Panc1 (cell line): ENCODE measurements around the gene VWF. TPM values are rescaled to one million over a fixed set of nuclear protein-coding genes. Genes with fewer than 3 reads are reported as not detected.

ENCODE experiments used
- ATAC-seq: fragments of 200-7000 bp; cut with Tn5 transposase; 2 replicates; pipeline ENCODE4 v1.9.1; 2020; ENCODE audit warnings: mild to moderate bottlenecking, moderate library complexity
- BruUV-seq: library from RNA; stranded (reverse); fragments of 400-500 nt; replicated peaks from 2 replicates; lab custom pipeline; 2021; lab: Mats Ljungman, UMichigan
- CTCF ChIA-PET: fragments of 300-600 bp; sonication (Branson Sonifier 250); formaldehyde crosslinking; loops from one replicate; lab custom pipeline; 2022; ENCODE audit warnings: antibody characterized with exemption; lab: Charles Lee
- POLR2A ChIA-PET: fragments of 300-600 bp; sonication (Branson Sonifier 250); formaldehyde crosslinking; loops from one replicate; lab custom pipeline; 2022; ENCODE audit warnings: antibody characterized with exemption; lab: Charles Lee
- DNase-seq: peaks from one replicate; pipeline ENCODE4 v3.0.0-alpha.2; 2010; ENCODE audit warnings: low read depth, low spot score
- H3K27ac ChIP-seq: 2 replicates; pipeline ENCODE4 v1.5.1; 2011; ENCODE audit warnings: mild to moderate bottlenecking, low read length, inconsistent platforms
- H3K27me3 ChIP-seq: fragments of 200-500 bp; sonication (Bioruptor generic); 2 replicates; pipeline ENCODE4 v1.6.0; 2014; ENCODE audit warnings: low read length, inconsistent platforms; ENCODE audit not compliant: control insufficient read depth, insufficient read depth
- H3K36me3 ChIP-seq: fragments of 200-500 bp; sonication (Bioruptor generic); 2 replicates; pipeline ENCODE4 v1.5.1; 2014; ENCODE audit warnings: inconsistent platforms, mild to moderate bottlenecking, low read length, moderate library complexity; ENCODE audit not compliant: control insufficient read depth, insufficient read depth
- H3K4me1 ChIP-seq: 2 replicates; pipeline ENCODE4 v1.5.1; 2011; ENCODE audit warnings: inconsistent platforms, mild to moderate bottlenecking, low read length, moderate library complexity; ENCODE audit not compliant: control insufficient read depth, insufficient read depth
- H3K4me3 ChIP-seq, 2 experiments: 2 replicates each; pipeline ENCODE4 v1.5.1; 2011 to 2012; ENCODE audit warnings: low read depth in 2 of 2, low read length in 2 of 2, mild to moderate bottlenecking in 2 of 2, inconsistent platforms in 1 of 2, moderate library complexity in 1 of 2
- H3K9me3 ChIP-seq: fragments of 200-500 bp; sonication (Bioruptor generic); 2 replicates; pipeline ENCODE4 v1.5.1; 2014; ENCODE audit warnings: low read depth, mild to moderate bottlenecking, inconsistent platforms, low read length, moderate library complexity; ENCODE audit not compliant: control insufficient read depth, insufficient read depth
- CTCF ChIP-seq: fragments of 450-650 bp; IDR thresholded peaks from 2 replicates; pipeline ENCODE4 v1.5.1; 2017; ENCODE audit warnings: mild to moderate bottlenecking
- POLR2AphosphoS5 ChIP-seq: IDR thresholded peaks from 2 replicates; pipeline ENCODE4 v1.6.1; 2012; ENCODE audit warnings: mild to moderate bottlenecking, low read depth, low read length, moderate library complexity
- REST ChIP-seq, 2 experiments: IDR thresholded peaks; 2 replicates each; pipeline ENCODE4 v1.6.1; 2011 to 2012; ENCODE audit warnings: low read depth in 2 of 2, control low read depth in 1 of 2, low read length in 1 of 2, mild to moderate bottlenecking in 1 of 2, moderate library complexity in 1 of 2; ENCODE audit not compliant: insufficient read depth in 1 of 2
- SIN3A ChIP-seq: IDR thresholded peaks from 2 replicates; pipeline ENCODE4 v1.6.1; 2012; ENCODE audit warnings: low read depth, mild to moderate bottlenecking, low read length, moderate library complexity, borderline replicate concordance; ENCODE audit not compliant: insufficient read depth
- TCF7L2 ChIP-seq: IDR thresholded peaks from 2 replicates; pipeline ENCODE4 v1.6.1; 2011; ENCODE audit warnings: mild to moderate bottlenecking, low read depth, low read length, inconsistent platforms
- in situ Hi-C: cut with HindIII; loops from 2 replicates; pipeline ENCODE4 v1.10.0; 2016; ENCODE audit warnings: low sequenced_read_pairs, low pct_unique_long_range_greater_than_20kb
- intact Hi-C: fragments of 100-400 bp; cut with micrococcal nuclease; formaldehyde crosslinking; loops from one replicate; pipeline ENCODE4 v1.10.0; 2022; ENCODE audit not compliant: unreplicated experiment
- total RNA-seq: library from RNA; stranded (reverse); gene quantifications from one replicate; pipeline ENCODE4 v1.2.1, GENCODE V29; 2021; ENCODE audit not compliant: unreplicated experiment

Gene VWF
- total RNA-seq, 1 experiment from 2014 or later: 0.31 TPM

- TF ChIP-seq REST (IDR thresholded peaks at IDR 0.05; ENCODE audit: insufficient read depth in 1 of 2, low read depth in 2 of 2, low read length in 1 of 2): no peak
- TF ChIP-seq CTCF: no peak
- no peak for TF ChIP-seq POLR2AphosphoS5
- TF ChIP-seq SIN3A: no peak
- no peak for TF ChIP-seq TCF7L2
- Histone ChIP-seq H3K36me3 (no peaks in the 10 kb centered on the region), H3K4me3 (no peak overlapping the region), H3K27me3 (no peaks in the 10 kb centered on the region), H3K9me3 (no peaks in the 10 kb centered on the region), H3K27ac (no peak overlapping the region), H3K4me1 (no peaks in the 10 kb centered on the region)
- DNase-seq (no peak), ATAC-seq (no peak)
- in situ Hi-C loops: no loop called here
- intact Hi-C loops: no loop called here
- no TSS peak for BruUV-seq
- ChIA-PET CTCF (no interaction called here), POLR2A (no interaction called here)
Observed at GRCh38 chr12:6065863-6066199, 58.6 kb downstream of the VWF start.

GRCh38 chr12:6065131-6065862 lies 59.2 kb downstream of the VWF start:
- Histone ChIP-seq H3K9me3 (no peaks in the 10 kb centered on the region), H3K4me1 (no peaks in the 10 kb centered on the region), H3K4me3 (no peak overlapping the region), H3K36me3 (no peaks in the 10 kb centered on the region), H3K27me3 (no peaks in the 10 kb centered on the region), H3K27ac (no peak overlapping the region)
- POLR2A ChIA-PET: no interaction called here
- CTCF ChIA-PET: interaction anchor here (0.5 kb wide), 1 partner anchor 93 kb away, joined by 11 read pairs; no protein-coding TSS in a partner anchor
- intact Hi-C loops: no loop called here
- in situ Hi-C loops: no loop called here
- ATAC-seq (no peak), DNase-seq (no peak)
- BruUV-seq: no TSS peak
- no peak for TF ChIP-seq POLR2AphosphoS5
- TF ChIP-seq SIN3A: no peak
- no peak for TF ChIP-seq REST (IDR thresholded peaks at IDR 0.05; ENCODE audit: insufficient read depth in 1 of 2, low read depth in 2 of 2, low read length in 1 of 2)
- TF ChIP-seq TCF7L2: no peak
- TF ChIP-seq CTCF: no peak
